Suppressor macrophage treated with lipopolysaccharide for 1 hour (primary cell): ENCODE data around the gene PSMD9.
"Not testable (repeated sequence)": the region's sequence is repeated elsewhere in the genome, so short reads cannot be mapped to it uniquely, and the experiment has no call there.

ENCODE experiments used
- DNase-seq, 3 donors: peaks; one replicate each; pipeline ENCODE4 v3.0.0-alpha.2; 2020 to 2022

The PSMD9 gene

GRCh38 chr12:121926874-121927706 lies 38.5 kb downstream of the PSMD9 start:
- DNase-seq: peak; percentile 68 to 77 (median 71)

- DNase-seq: peak; percentile 68 to 78 (median 75)
Observed at GRCh38 chr12:121927813-121928212, 39.2 kb downstream of the PSMD9 start.

- not testable (repeated sequence) for DNase-seq
Observed at GRCh38 chr12:121929545-121929944, 41.0 kb downstream of the PSMD9 start.

- no peak for DNase-seq
Observed at GRCh38 chr12:121930862-121931261, 42.3 kb downstream of the PSMD9 start.

- DNase-seq: no peak
Observed at GRCh38 chr12:121932176-121932536, 43.6 kb downstream of the PSMD9 start.

- no peak for DNase-seq
Observed at GRCh38 chr12:121932914-121933521, 44.4 kb downstream of the PSMD9 start.

- no peak for DNase-seq
Observed at GRCh38 chr12:121933522-121934308, 45.1 kb downstream of the PSMD9 start.

- no peak for DNase-seq
Observed at GRCh38 chr12:121934309-121934664, 45.7 kb downstream of the PSMD9 start.

- no peak for DNase-seq
Observed at GRCh38 chr12:121937654-121938053, 49.1 kb downstream of the PSMD9 start.

- DNase-seq: no peak
Observed at GRCh38 chr12:121939186-121939585, 50.6 kb downstream of the PSMD9 start.

GRCh38 chr12:121939992-121940766 lies 51.6 kb downstream of the PSMD9 start:
- no peak for DNase-seq

GRCh38 chr12:121942145-121942718 lies 53.6 kb downstream of the PSMD9 start:
- no peak for DNase-seq

- DNase-seq: no peak
Observed at GRCh38 chr12:121943926-121944325, 55.3 kb downstream of the PSMD9 start.

GRCh38 chr12:121946313-121947025 lies 57.9 kb downstream of the PSMD9 start:
- no peak for DNase-seq

GRCh38 chr12:121947981-121948380 lies 59.4 kb downstream of the PSMD9 start:
- no peak for DNase-seq

- DNase-seq: no peak
Observed at GRCh38 chr12:121949648-121950397, 61.2 kb downstream of the PSMD9 start.

GRCh38 chr12:121953117-121953692 lies 64.6 kb downstream of the PSMD9 start:
- DNase-seq: no peak

- DNase-seq: no peak
Observed at GRCh38 chr12:121953695-121954094, 65.1 kb downstream of the PSMD9 start.

GRCh38 chr12:121955258-121956237 lies 67.0 kb downstream of the PSMD9 start:
- peak; percentile 31 to 39 (median 36) for DNase-seq
